CD4-positive, alpha-beta T cell treated with Interleukin-15 for 1 hour (primary cell): ENCODE measurements around the gene CCDC93.

Source experiments
- DNase-seq: peaks from one replicate; pipeline ENCODE4 v3.0.0-alpha.2; 2020

The CCDC93 gene

DNA sequence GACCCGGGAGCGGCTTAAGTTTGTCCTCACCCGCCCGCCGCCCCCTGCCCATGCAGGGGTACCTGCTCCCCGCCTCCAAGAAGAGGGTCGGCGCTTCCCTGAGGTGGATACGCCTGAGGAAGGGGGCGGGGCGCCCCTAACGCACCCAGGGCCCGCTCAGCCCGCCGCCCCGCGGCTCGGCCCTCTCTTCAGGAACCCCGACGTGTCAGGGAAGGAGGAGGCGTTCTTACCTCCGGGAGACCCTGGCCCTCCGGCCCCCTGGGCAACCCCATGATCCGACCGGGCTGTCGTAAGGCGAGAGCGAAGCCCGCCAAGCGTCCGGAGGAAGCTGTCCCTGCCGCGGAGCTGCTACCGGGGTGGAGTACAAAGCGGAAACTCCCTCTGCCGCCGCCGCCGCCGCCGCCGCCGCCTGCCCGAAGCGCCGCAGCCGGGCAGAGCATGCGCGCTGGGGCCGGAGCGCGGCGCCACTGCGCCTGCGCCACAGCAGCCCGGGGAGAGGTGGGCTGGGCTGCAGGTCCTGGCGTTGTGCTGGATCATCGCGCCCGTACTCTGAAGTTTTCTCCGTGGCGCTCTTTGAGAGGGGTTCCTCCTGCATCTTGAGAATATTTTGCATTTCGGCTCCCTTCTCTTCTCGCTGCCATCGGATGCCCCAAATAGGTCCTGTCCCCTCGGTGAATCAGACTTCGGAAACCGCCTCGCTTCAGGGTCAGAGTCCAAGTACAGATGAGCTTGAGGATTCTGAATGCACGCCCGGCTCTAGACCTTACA is at the start of gene CCDC93:
CCDC93 (minus strand) TSS at position 347 of the 768 bp plus-strand sequence; CDS start at position 272, 75 bp downstream.
- DNase-seq, result peak; percentile 89

- no peak for DNase-seq
Observed at GRCh38 chr2:118062669-118063068, 48.8 kb upstream of the CCDC93 start.

DNA sequence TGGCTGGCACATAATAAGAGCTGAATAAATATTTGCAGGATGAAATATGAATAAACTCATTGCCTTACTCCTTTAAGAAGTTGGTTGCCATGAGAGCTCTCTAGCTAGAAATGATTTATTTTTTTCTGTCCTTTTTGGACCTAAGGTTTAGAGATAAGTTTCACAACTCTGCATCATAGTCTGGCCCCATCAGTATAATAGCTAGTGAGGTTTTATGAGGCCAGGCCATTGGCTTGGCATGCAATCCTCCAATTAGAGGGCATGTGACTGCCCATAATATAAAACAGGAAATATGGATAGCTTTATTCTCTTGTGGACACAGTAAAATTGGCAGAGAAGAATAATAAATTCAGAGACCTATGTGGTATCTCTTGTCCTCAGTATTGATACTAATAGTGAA is 48.2 kb upstream of the CCDC93 start:
- no peak for DNase-seq

GRCh38 chr2:118061135-118061955 is 47.5 kb upstream of the CCDC93 start:
- peak; percentile 25 for DNase-seq

DNA sequence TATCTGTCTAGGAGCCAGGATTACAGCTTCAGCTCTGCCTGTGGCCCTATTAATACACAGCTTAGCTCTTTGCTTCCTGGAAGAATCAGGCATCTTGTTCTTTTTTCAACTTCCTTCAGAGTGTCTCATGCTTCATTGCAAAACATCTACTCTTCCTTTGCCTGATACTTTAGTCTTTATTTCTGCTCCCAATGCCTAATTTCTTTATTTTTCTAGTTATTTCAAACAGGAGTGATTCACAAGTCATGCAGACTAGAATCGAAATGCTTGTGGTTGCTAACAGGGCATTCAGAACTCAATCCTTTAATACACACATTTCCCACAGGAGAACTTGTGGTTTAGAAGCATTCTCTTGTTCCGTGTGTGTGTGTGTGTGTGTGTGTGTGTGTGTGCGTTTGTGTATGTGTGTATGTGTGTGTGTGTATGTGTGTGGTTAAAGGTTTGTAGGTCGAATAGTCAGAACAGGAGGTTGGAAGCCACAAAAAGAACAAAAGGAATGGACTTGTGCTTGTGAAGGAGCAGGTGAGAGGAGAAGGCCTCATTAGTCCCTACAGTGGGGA is 46.1 kb upstream of the CCDC93 start:
- DNase-seq, result no peak

DNA sequence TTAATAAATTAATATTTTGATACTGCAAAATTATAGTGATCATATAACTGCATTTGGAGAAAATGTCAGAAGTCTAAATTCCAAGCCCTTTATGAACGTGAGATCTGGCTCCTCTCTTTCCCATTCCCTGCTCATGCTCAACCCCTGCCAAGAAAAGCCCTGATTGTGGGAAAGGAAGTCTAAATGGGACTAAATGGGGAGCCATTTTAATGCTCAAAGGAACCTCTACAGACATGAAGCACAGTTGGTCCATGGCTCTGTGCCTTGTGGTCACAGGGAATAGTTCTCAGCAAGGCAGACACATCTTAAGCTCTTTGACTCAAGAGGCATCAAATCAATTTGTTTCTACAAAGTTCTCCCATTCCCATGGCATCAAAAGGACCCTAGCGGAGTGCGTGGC is 45.1 kb upstream of the CCDC93 start:
- no peak for DNase-seq

GRCh38 chr2:118056801-118057200 is 42.9 kb upstream of the CCDC93 start:
- no peak for DNase-seq

DNA sequence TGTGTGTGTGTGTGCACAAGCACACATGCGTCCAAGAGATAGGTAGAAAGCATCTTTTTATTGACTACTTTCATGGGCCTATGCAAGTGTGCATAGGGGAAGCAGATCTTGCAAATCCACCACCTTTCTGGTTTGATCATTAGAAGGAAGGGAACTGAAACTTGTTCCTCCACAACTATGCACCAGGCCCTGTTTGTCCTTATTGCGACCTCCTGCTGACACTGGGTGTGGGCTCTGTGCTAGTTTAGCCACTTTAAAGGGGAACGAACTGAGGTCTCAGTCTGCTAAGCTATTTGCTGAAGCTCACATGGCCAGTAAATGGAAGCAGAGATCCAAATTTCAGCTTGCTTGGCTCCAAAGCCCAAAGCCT is 42.3 kb upstream of the CCDC93 start:
- peak; percentile 66 for DNase-seq

DNA sequence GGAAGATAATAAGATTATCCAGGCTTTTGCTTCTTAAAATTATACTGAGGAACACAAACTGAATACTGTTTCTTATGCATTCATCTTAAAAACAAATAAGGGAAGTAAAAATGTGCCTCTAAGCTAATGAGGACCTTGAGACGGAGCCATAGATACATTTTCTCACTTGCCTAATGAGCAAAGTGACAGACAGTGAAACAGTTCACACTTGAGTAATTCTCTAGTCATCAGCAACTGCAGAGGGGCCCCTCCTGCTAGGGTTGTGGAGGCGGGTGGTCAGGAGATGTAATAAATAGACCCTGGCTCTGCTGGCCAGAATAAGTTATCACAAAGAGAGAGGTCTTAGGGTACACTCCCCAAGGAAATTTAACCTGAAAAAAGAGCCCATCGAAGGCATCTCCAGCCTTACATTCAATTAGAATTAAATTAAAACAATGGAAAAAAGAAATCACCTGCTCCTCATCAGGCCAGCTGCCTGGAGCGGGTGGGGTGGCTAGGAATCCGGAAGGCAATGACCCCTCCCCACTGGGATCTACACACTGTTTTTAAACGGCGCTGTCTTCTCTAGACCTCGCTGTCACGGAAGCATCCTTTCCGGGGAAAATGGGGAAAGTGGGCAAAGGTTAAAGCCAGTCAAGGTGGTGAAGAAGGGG is 41.8 kb upstream of the CCDC93 start:
- no peak for DNase-seq

DNA sequence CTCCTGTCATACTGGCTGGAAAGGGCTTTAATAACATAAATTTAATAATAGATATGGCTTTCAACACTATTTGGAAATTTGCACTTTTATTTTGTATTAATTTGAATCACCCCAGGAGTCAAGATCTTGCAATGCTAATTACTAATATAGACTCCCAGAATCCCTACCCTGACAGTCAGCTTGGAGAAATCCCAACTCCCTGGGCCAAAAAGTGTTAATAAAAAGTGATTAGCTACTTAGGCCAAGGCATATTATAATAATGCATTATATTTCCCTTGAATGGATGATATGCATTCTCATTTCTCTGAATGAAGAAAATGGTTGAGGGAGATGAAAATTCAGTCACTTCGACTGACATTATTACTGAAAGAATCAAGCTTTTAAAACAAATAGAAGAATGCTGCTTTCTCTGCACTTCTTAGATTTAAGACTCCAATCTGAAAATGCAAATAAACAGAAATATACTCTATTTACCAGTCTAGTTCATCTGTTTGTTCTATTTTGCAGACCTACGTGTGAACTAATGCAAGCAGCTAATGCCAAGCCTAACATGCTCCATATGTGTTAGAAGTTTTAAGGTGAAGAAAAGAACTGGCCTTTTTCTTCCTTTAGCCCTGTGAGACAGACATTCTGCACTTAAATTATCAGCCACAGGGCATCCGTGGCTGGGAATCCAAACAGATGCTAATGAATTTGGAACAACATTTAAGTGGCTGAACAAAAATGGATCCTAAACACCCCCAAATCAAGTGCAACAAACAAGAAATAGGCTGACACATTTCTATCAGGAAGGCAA is 40.5 kb upstream of the CCDC93 start:
- no peak for DNase-seq

DNA sequence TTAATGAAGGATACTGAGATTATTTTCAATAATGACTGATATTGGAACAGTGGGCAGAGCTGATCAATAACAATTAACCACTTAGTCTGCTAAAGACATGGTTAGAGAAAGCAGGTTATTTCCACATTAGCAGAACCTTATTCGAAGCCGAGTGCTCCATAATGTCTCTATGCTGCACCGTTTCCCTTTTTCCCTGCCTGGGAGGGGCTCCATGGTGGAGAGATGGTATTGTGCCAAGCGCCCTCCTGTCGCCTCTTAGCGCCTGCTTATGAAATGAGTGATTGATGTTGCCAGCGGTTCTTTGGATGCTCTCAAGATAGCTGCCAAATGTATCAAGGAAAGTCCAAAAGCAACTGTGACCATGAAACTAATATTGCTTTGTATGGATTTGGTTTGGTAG is 39.8 kb upstream of the CCDC93 start:
- DNase-seq, result no peak

GRCh38 chr2:118052474-118052873 is 38.6 kb upstream of the CCDC93 start:
- no peak for DNase-seq

GRCh38 chr2:118051826-118052358 is 38.0 kb upstream of the CCDC93 start:
- no peak for DNase-seq

- DNase-seq, result no peak
Observed at GRCh38 chr2:118050974-118051373, 37.1 kb upstream of the CCDC93 start.

GRCh38 chr2:118050386-118050785 is 36.5 kb upstream of the CCDC93 start:
- DNase-seq, result no peak

- DNase-seq, result no peak
Observed at GRCh38 chr2:118049816-118050140, 35.9 kb upstream of the CCDC93 start.

- DNase-seq, result no peak
Observed at GRCh38 chr2:118049140-118049815, 35.4 kb upstream of the CCDC93 start.

GRCh38 chr2:118048401-118048800 is 34.5 kb upstream of the CCDC93 start:
- no peak for DNase-seq

DNA sequence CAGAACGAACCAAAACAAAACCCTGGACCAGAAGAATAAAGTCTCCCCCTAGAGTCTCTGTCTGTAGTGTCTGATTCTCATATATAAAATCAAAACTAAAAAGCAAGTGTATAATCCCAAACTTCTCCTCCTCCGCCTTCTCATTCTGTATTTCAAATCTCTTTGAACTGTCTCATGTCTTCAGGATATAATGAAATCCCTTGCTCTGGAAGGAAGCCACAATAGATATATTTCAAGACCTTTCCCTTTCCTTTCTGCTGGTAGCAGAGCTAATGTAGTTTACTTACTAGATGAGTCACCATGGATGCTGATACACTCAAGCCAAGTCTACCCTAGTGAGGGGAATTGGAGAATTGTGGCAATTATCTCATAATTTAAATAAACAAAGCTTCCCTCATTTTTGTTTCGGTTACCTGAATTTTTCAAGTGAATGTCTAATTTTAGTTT is 33.5 kb upstream of the CCDC93 start:
- no peak for DNase-seq

DNA sequence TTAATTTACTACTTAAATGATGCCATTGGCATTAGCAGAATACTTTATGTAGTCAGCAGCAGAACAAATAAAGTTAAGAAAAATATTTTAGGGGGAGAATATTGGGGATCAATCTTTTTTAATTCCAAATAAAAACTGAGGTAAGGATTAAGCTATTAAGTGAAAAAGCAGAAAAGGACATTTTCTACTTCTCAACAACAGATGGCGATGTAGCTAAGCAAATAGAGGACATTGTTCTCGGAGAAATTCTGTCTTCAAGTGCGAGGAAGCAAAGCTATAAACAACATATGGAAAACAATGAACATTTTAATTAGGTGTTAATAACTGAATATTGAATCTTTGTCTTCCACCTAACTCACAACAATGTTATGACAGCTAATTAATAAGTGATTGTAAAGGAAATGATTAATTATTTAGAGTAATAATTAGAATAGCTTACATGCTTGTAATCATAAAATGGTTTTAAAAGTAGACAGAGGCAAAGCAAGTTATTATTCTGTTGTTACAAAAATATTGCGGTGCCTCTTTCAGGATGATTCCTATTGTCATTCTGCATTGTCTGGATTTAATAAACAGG is 32.9 kb upstream of the CCDC93 start:
- DNase-seq, result no peak

DNA sequence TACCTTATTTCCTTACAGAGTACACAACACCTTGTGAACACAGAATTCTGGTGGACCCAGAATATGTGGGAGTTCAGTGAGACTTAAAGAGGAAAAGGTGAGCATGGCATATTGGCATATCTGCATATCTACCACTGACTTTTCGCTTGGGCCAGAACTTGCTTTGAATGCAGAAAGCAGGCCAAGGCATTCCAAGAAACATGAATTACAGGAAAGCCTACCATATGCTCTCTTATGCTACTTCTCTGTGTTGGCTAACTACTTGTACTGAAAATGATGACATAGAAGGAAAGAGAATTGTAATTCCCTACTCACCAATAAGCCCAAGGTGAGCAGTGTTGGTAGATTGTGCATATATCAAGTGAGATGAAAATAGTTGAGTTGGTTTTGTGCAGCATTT is 31.4 kb upstream of the CCDC93 start:
- no peak for DNase-seq
